ENCODE results near the gene UBE2I.

DNA sequence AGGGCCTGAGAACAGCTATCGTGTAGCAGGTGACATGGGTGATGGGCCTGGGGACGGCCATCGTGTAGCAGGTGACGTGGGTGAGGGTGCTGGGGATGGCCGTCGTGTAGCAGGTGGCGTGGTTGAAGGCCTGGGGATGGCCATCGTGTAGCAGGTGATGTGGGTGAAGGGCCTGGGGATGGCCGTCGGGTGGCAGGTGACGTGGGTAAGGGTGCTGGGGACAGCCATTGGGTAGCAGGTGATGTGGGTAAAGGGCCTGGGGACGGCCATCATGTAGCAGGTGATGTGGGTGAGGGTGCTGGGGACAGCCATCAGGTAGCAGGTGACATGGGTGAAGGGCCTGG is 38.1 kb upstream of the UBE2I start:
- TF ChIP-seq, protein P1, sequence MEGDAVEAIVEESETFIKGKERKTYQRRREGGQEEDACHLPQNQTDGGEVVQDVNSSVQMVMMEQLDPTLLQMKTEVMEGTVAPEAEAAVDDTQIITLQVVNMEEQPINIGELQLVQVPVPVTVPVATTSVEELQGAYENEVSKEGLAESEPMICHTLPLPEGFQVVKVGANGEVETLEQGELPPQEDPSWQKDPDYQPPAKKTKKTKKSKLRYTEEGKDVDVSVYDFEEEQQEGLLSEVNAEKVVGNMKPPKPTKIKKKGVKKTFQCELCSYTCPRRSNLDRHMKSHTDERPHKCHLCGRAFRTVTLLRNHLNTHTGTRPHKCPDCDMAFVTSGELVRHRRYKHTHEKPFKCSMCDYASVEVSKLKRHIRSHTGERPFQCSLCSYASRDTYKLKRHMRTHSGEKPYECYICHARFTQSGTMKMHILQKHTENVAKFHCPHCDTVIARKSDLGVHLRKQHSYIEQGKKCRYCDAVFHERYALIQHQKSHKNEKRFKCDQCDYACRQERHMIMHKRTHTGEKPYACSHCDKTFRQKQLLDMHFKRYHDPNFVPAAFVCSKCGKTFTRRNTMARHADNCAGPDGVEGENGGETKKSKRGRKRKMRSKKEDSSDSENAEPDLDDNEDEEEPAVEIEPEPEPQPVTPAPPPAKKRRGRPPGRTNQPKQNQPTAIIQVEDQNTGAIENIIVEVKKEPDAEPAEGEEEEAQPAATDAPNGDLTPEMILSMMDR (IDR thresholded peaks at IDR 0.05), result no peak
- no peak for TF ChIP-seq POLR2A (IDR thresholded peaks at IDR 0.05)
